ENCODE data around the gene APOL3. TPM values are rescaled to one million over a fixed set of nuclear protein-coding genes. Genes with fewer than 3 reads are reported as not detected.
"Not testable (repeated sequence)": the region's sequence is repeated elsewhere in the genome, so short reads cannot be mapped to it uniquely, and the experiment has no call there.

The APOL3 gene, protein sequence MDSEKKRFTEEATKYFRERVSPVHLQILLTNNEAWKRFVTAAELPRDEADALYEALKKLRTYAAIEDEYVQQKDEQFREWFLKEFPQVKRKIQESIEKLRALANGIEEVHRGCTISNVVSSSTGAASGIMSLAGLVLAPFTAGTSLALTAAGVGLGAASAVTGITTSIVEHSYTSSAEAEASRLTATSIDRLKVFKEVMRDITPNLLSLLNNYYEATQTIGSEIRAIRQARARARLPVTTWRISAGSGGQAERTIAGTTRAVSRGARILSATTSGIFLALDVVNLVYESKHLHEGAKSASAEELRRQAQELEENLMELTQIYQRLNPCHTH
- 100 to 1,000 TPM; 134 to 160 TPM for total RNA-seq

DNA sequence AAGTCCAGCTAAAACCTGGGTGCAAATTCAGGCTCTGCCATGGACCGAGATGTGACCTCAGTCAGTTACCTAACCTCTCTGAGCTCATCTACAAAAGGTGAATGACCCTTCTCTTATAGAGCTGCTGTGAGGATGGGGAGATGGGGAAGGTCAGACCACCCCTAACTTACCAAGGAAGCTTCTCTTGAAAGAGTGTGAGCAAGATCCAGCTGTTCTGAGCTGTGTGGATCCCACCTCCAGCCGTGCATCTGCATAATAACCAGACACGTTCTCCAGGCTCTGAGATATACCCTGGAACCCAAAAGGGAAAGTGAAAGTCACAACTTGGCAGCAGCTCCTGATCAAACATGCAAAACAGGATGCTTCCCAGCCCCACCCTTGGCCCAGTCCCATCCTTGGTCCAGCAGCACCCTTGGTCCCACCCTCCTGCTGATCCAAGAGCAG, at the start of gene APOL3:
Gene APOL3 (minus strand): TSS at position 257 of the 444 bp plus-strand sequence. CDS start 11,700 bp downstream, outside the sequence.
- peak; percentile 76 for DNase-seq
- Mint-ChIP-seq H3K9me3 (ENCODE audit: low read depth) (no peaks in the 10 kb centered on the region), H3K4me1 (peaks cover 89% of the 10 kb centered on the region), H3K4me3 (peak within 1 kb of the TSS; percentile 98), H3K27me3 (no peaks in the 10 kb centered on the region), H3K36me3 (peaks cover 37% of the 10 kb centered on the region), H3K27ac (peak within 1 kb of the TSS; percentile 97)
- CTCF ChIA-PET = interaction anchor here (0.7 to 11.8 kb wide), 8 partner anchors 8 to 317 kb away, joined by 3 to 146 read pairs (median 6); no protein-coding TSS in a partner anchor
- peak; percentile 62 for ATAC-seq

DNA sequence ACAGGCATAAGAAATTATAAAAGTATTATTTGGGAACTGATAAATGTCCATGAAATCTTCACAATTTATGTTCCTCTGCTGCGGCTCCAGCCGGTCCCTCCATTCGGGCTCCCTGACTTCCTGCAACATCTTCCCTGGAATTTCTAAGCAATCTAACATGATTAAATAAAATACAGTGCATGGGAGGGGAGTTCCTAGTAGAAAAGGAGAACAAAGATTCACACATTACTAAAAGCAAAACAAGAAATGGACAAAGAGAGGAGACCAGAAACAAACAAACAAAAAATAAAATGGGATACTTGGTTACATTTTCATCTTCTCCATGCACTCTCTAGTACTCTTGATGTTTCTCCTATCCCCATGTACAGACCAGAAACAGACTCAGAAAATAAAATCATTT, 49.7 kb upstream of the APOL3 start:
- H3K27ac Mint-ChIP-seq = no peak overlapping the region
- H3K4me3 Mint-ChIP-seq = no peak overlapping the region
- ATAC-seq (no peak), DNase-seq (no peak)
- peaks cover 32% of the 10 kb centered on the region for H3K4me1 Mint-ChIP-seq
- CTCF ChIA-PET = interaction anchor here (1.1 kb wide), 1 partner anchor 145 kb away, joined by 3 read pairs; no protein-coding TSS in a partner anchor
- H3K9me3 Mint-ChIP-seq (ENCODE audit: low read depth) = no peaks in the 10 kb centered on the region
- H3K36me3 Mint-ChIP-seq = peaks cover 7% of the 10 kb centered on the region
- H3K27me3 Mint-ChIP-seq = peaks cover 47% of the 10 kb centered on the region

DNA sequence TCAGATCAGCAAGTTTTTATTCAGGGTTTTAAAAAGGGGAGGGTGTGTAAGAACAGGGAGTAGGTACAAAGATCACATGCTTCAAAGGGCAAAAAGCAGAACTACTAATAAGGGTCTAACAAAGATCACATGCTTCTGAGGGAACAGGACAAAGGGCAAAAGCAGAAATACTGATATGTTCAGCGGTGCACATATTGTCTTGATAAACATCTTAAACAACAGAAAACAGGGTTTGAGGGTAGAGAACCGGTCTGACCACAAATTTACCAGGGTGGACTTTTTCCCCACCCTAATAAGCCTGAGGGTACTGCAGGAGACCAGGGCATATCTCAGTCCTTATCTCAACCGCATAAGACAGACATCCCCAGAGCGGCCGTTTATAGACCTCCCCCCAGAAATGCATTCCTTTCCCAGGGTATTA, 48.9 kb upstream of the APOL3 start:
- not testable (repeated sequence) for H3K4me3 Mint-ChIP-seq; H3K9me3 Mint-ChIP-seq (ENCODE audit: low read depth); H3K27ac Mint-ChIP-seq; H3K36me3 Mint-ChIP-seq; DNase-seq; ATAC-seq
- CTCF ChIA-PET = interaction anchor here (0.7 kb wide), 1 partner anchor 29 kb away, joined by 3 read pairs; no protein-coding TSS in a partner anchor
- peaks cover 35% of the 10 kb centered on the region for H3K4me1 Mint-ChIP-seq
- H3K27me3 Mint-ChIP-seq = peaks cover 42% of the 10 kb centered on the region

DNA sequence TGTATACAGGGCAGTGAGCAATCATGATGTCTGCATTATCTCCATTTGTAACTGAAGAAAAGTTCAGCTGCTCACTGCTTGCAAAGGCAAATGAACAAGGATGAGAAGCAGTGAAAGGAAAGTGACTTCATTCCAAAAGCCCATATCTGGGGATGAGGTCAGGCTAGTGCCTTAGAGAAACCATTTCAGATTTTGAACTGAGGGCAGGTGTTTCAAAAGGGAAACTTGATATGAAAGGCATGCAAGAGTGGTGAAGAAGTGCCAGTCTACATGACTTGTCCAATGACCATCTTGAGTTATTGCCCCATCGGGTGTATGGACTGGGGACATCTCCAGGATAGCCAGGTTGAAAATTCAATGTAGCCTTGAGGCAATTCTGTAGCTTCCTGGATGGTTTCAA, 48.4 kb upstream of the APOL3 start:
- CTCF ChIA-PET = interaction anchor here (0.7 to 2.4 kb wide), 3 partner anchors 8 to 29 kb away, joined by 3 to 10 read pairs (median 4); no protein-coding TSS in a partner anchor
- Mint-ChIP-seq H3K36me3 (peaks cover 7% of the 10 kb centered on the region), H3K27ac (no peak overlapping the region), H3K9me3 (ENCODE audit: low read depth) (no peaks in the 10 kb centered on the region), H3K4me3 (no peak overlapping the region), H3K27me3 (peaks cover 36% of the 10 kb centered on the region), H3K4me1 (peaks cover 36% of the 10 kb centered on the region)
- no peak for DNase-seq
- no peak for ATAC-seq

GRCh38 chr22:36208162-36208765, 47.7 kb upstream of the APOL3 start:
- Mint-ChIP-seq H3K9me3 (ENCODE audit: low read depth) (no peaks in the 10 kb centered on the region), H3K4me1 (peaks cover 40% of the 10 kb centered on the region), H3K27ac (no peak overlapping the region), H3K27me3 (peaks cover 30% of the 10 kb centered on the region), H3K4me3 (no peak overlapping the region), H3K36me3 (peaks cover 7% of the 10 kb centered on the region)
- CTCF ChIA-PET = interaction anchor here (0.9 to 2.4 kb wide), 2 partner anchors 8 to 13 kb away, joined by 4 to 10 read pairs; no protein-coding TSS in a partner anchor
- ATAC-seq = no peak
- no peak for DNase-seq

DNA sequence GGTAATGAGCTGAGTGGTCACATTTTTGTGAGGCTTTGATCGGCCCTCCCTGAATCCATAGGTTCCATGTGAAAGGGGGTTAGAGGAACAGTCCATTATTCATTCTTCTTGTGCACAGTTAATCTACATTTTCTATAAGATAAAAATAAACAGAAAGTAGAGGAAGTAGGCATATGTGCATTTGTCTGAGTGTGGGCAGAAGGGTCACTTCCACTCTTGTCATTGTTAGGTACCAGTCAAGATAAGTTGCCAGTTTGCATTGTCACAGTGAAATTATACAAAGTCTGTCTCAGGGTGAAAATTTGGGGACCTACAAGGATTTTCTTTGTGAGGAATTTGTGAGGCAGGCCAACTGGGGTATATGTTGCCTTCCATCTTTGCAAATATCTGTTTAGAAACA, 45.7 kb upstream of the APOL3 start:
- Mint-ChIP-seq H3K36me3 (peaks cover 7% of the 10 kb centered on the region), H3K4me3 (no peak overlapping the region), H3K9me3 (ENCODE audit: low read depth) (no peaks in the 10 kb centered on the region), H3K4me1 (peaks cover 54% of the 10 kb centered on the region), H3K27ac (no peak overlapping the region), H3K27me3 (peaks cover 12% of the 10 kb centered on the region)
- DNase-seq = no peak
- CTCF ChIA-PET = interaction anchor here (0.8 to 1.4 kb wide), 3 partner anchors 11 to 33 kb away, joined by 3 read pairs; partner anchors contain the start of gene APOL2
- ATAC-seq = no peak

- CTCF ChIA-PET = interaction anchor here (0.8 to 1.6 kb wide), 3 partner anchors 11 to 81 kb away, joined by 3 to 5 read pairs (median 3); partner anchors contain the start of gene APOL2
- DNase-seq; ATAC-seq; H3K9me3 Mint-ChIP-seq (ENCODE audit: low read depth); H3K36me3 Mint-ChIP-seq; H3K4me3 Mint-ChIP-seq; H3K27me3 Mint-ChIP-seq; H3K27ac Mint-ChIP-seq: not testable (repeated sequence)
- H3K4me1 Mint-ChIP-seq = peaks cover 50% of the 10 kb centered on the region
Measured at GRCh38 chr22:36205573-36205972, 45.0 kb upstream of the APOL3 start.

- CTCF ChIA-PET = interaction anchor here (1.6 kb wide), 3 partner anchors 12 to 82 kb away, joined by 4 to 6 read pairs (median 5); no protein-coding TSS in a partner anchor
- Mint-ChIP-seq H3K4me3 (peak overlapping the region; percentile 20), H3K27ac (no peak overlapping the region), H3K27me3 (peaks cover 5% of the 10 kb centered on the region), H3K4me1 (peaks cover 53% of the 10 kb centered on the region), H3K36me3 (peaks cover 9% of the 10 kb centered on the region), H3K9me3 (ENCODE audit: low read depth) (no peaks in the 10 kb centered on the region)
- DNase-seq = no peak
- ATAC-seq = no peak
Measured at GRCh38 chr22:36204632-36205015, 44.1 kb upstream of the APOL3 start.

- H3K27me3 Mint-ChIP-seq = peaks cover 1% of the 10 kb centered on the region
Measured at GRCh38 chr22:36204001-36204631, 43.6 kb upstream of the APOL3 start.

GRCh38 chr22:36203441-36203840, 42.9 kb upstream of the APOL3 start:
- H3K9me3 Mint-ChIP-seq (ENCODE audit: low read depth); H3K4me3 Mint-ChIP-seq; H3K27me3 Mint-ChIP-seq; H3K27ac Mint-ChIP-seq; DNase-seq; ATAC-seq; H3K36me3 Mint-ChIP-seq: not testable (repeated sequence)
- CTCF ChIA-PET = interaction anchor here (0.8 to 3.3 kb wide), 6 partner anchors 9 to 283 kb away, joined by 3 to 10 read pairs (median 4); partner anchors contain the start of gene APOL2
- peaks cover 56% of the 10 kb centered on the region for H3K4me1 Mint-ChIP-seq

More at GRCh38 chr22:36204001-36204631, 43.6 kb upstream of the APOL3 start:
- ATAC-seq (no peak), DNase-seq (no peak)
- peaks cover 55% of the 10 kb centered on the region for H3K4me1 Mint-ChIP-seq
- peaks cover 8% of the 10 kb centered on the region for H3K36me3 Mint-ChIP-seq
- H3K4me3 Mint-ChIP-seq = peak overlapping the region; percentile 20
- no peak overlapping the region for H3K27ac Mint-ChIP-seq
- no peaks in the 10 kb centered on the region for H3K9me3 Mint-ChIP-seq (ENCODE audit: low read depth)
- CTCF ChIA-PET = interaction anchor here (1.6 kb wide), 3 partner anchors 13 to 82 kb away, joined by 4 to 6 read pairs (median 5); no protein-coding TSS in a partner anchor

GRCh38 chr22:36202906-36203305, 42.4 kb upstream of the APOL3 start:
- CTCF ChIA-PET = interaction anchor here (0.8 to 3.3 kb wide), 7 partner anchors 9 to 284 kb away, joined by 3 to 10 read pairs (median 4); partner anchors contain the start of gene APOL2
- H3K9me3 Mint-ChIP-seq (ENCODE audit: low read depth); H3K27me3 Mint-ChIP-seq; DNase-seq; H3K27ac Mint-ChIP-seq; H3K4me3 Mint-ChIP-seq; H3K36me3 Mint-ChIP-seq; ATAC-seq: not testable (repeated sequence)
- H3K4me1 Mint-ChIP-seq = peaks cover 56% of the 10 kb centered on the region

DNA sequence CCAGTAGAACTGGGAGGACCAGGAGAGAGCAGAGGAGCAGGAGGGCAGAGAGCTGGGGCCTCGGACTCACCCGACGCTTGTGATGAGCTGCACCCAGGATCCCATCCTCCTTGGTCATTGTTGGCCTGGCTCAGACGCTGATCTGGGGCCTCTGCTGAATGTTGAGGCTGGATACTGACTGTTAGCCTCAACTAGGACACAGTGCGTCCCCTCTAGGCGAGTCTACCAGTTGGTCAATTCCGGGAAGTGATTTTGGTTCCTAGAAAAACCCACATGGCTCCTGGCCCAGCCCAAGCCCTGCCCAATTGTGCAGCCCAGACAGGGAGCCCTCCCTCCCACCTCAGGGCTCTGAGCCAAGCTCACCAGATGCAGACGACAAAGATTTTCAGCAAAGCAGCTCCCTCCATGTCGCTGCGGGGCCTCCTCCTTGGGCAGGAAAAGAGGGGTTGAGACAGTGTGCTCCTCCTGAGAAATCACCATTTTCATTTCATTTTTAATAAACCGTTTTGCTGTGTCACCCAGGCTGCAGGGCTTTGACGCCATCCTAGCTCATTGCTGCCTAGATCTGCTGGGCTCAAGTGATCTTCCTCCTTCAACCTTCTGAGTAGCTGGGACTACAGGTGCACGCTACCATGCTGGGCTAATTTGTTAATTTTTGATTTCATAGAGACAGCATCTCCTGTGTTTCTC, 41.2 kb upstream of the APOL3 start, which contains the start of gene APOL4:
Gene APOL4 (minus strand): TSS at position 180 of the 690 bp plus-strand sequence. CDS start 75 bp downstream, at position 105.
- peaks cover 65% of the 10 kb centered on the region for H3K4me1 Mint-ChIP-seq
- no peaks in the 10 kb centered on the region for H3K9me3 Mint-ChIP-seq (ENCODE audit: low read depth)
- peak within 1 kb of the TSS; percentile 74 for H3K27ac Mint-ChIP-seq
- peaks cover 10% of the 10 kb centered on the region for H3K36me3 Mint-ChIP-seq
- ATAC-seq (peak; percentile 52), DNase-seq (peak; percentile 73)
- no peaks in the 10 kb centered on the region for H3K27me3 Mint-ChIP-seq
- peak within 1 kb of the TSS; percentile 74 for H3K4me3 Mint-ChIP-seq
- CTCF ChIA-PET = interaction anchor here (0.9 to 3.3 kb wide), 3 partner anchors 11 to 75 kb away, joined by 4 to 10 read pairs (median 4); no protein-coding TSS in a partner anchor

All from activated CD8-positive, alpha-beta memory T cell treated with anti-CD3 and anti-CD28 coated beads, Interleukin-2, amount 10 ng/mL, durations not matched to agents 7 days and 5 days (primary cell).